OCI-LY1 (cell line): ENCODE data around the gene STAC.

Source experiments
- CTCF ChIP-seq: fragments of 200-600 bp; sonication (generic), shearing (Covaris generic); IDR thresholded peaks from 2 replicates; pipeline ENCODE4 v1.5.1; 2017; ENCODE audit warnings: mild to moderate bottlenecking, antibody characterized with exemption, low read length, moderate library complexity, mixed read lengths
- EZH2 ChIP-seq: fragments of 200-600 bp; sonication (generic), shearing (Covaris generic); IDR thresholded peaks from 2 replicates; pipeline ENCODE4 v1.8.0; 2017; ENCODE audit warnings: borderline replicate concordance, mixed run types, mild to moderate bottlenecking, antibody characterized with exemption, low read length, moderate library complexity, mixed read lengths

- TF ChIP-seq CTCF (no peak), EZH2 (no peak)
Measured at GRCh38 chr3:36444909-36445308, 64.6 kb downstream of the STAC start.
